ENCODE data around the gene ELAPOR1. TPM values are rescaled to one million over a fixed set of nuclear protein-coding genes. Genes with fewer than 3 reads are reported as not detected.

Gene ELAPOR1
- total RNA-seq, 1 donor from 2014 or later = 0.30 TPM

DNA sequence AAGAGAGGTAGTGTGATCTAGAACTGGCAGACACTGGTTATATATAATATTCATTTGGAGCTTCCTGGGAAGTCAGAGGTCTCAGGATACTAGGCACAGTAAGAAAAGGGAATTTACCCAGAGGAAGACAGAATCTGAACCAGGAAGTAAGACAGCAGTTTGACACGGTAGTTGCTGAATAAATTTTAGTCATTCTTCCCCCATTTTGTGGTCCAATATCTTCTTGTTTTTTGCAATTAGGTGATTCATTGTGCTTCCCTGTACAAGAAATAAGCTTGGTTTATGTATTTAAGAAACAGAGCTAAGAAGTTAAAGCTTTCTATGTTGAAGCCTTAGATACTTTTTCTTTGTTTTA, 22.1 kb upstream of the ELAPOR1 start:
- DNase-seq (ENCODE audit: low spot score) = no peak
- intact Hi-C loops (cut with DNase I) = loop anchor here (5.0 to 10.0 kb wide), 2 partner anchors 130 to 267 kb away; partner anchors contain the start of gene CLCC1

DNA sequence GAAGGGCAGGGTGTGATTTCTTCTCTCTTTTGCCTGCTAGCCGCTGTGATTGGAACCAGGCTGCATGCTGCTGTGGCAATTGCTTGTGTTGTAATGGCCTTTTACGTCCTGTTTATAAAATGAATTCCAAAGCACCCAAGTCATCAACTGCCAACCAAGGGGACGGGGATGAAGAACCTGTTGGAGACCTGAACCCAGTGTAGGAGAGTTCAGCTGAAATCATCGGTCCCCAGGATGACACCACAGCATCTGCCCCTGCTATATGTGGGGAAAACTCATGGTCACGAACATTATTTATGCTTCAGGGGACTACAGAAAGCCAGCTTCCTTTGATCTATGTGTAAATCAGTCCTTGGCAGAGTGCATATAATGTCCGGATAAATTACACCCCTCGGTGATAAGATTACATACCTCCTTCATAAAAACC, 19.5 kb upstream of the ELAPOR1 start:
- intact Hi-C loops (cut with DNase I) = loop anchor here (5.0 to 10.0 kb wide), 2 partner anchors 132 to 270 kb away; partner anchors contain the start of gene CLCC1
- no peak for DNase-seq (ENCODE audit: low spot score)

DNA sequence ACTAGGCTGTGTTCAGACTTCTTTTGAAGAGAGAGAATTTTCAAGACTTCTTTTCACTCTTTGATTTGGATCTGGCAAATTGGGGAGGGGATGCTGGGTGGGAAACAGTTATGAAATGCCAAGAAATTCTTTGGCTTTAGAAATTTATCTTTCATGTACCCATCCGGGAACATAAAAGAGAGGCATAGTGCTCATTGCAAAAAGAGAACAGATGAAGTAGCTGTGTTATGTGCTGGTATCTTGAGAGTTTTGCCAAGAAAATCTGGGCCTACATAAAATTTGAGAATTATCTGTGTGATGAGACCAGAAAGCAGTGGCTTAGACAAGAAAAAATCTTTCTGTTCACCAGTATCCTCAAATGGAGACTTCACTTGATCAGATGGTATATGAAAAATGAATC, 19.0 kb upstream of the ELAPOR1 start:
- DNase-seq (ENCODE audit: low spot score) = no peak

DNA sequence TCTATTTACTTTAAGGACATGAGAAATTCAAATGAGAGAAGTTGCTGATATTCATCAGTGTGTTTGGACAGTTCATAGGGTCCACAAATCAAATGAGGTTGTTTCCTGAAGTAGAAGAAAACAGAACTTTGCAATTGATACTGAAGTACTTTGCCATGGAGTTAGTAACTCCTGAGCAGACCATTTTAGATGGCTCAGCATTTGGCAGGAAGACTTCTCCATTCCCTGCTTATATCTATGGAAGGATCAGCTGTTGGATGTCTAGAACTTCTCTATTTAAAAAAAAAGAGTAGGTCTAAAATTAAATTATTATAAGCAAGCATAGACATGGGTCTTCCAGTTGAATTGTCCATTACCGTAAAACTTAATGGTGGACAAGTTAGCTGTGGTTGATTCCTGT, 18.3 kb upstream of the ELAPOR1 start:
- no peak for DNase-seq (ENCODE audit: low spot score)
- intact Hi-C loops (cut with DNase I) = loop anchor here (10.0 kb wide), 1 partner anchor 271 kb away; no protein-coding TSS in a partner anchor

More for the DNA sequence above, 19.0 kb upstream of the ELAPOR1 start:
- intact Hi-C loops (cut with DNase I) = loop anchor here (5.0 to 10.0 kb wide), 2 partner anchors 133 to 270 kb away; partner anchors contain the start of gene CLCC1

DNA sequence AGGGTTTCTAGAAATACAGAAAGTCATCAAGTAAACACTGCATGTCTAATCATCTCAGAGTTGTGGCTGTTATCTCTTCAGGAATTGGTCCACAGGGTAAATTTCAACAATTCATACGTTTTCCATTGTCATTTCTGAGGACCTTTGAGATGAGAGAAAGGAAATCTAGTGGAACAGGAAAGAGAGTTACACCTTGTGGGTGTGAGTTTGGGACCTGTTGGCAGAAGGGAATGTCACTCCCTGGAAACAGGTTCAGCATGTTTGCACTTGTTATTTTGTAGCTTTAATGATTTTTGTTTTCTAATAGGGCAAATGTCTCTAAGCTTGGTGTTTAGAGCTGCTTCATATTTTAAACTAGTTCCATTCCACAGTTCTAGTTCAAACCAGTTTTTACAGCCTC, 17.8 kb upstream of the ELAPOR1 start:
- no peak for DNase-seq (ENCODE audit: low spot score)
- intact Hi-C loops (cut with DNase I) = loop anchor here (10.0 kb wide), 1 partner anchor 271 kb away; no protein-coding TSS in a partner anchor

DNA sequence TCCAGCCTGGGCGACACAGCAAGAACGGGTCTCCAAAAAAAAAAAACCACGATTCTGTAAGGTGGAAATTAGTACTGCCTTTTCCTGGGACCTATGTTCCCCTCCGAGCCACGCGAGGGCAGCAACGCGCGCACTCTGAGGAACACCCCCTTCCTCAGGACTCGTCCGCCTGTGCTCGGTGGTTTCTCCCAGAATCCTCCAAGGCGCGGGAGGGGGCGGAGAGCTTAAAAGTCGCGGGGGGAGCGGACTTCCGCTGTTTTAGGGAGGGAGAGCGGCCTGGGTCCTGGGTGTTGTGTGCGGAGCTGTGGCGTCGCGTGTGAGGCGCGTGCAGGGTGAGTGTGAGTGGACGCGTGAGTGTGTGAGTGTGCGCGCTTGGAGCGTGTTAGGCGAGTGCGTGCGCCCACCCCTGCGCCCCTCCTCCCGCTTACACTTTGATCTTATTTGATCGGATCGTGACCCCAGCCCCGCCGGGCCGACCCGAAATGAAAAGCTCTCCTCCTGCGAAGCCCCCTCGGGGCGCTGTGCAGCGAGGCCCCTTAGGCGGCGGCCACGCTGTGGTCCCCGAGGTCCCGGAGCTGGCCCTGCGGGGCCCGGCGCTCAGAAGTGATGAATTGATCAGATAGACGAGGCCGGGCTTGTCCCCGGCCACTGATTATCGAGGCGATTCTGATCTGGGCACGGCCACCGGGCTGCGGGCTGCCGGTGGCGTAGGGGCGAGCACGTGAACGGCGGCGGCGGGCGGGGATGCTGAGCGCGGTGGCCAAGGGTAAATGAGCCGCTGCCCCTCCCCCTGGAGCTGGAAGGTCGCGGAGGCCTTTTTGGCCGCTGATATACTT, 13.8 kb upstream of the ELAPOR1 start:
- peak; percentile 99 for DNase-seq (ENCODE audit: low spot score)
- intact Hi-C loops (cut with DNase I) = loop anchor here (1.0 to 10.0 kb wide), 5 partner anchors 10 to 275 kb away; partner anchors contain the start of genes SARS1, TAF13, TMEM167B and WDR47

DNA sequence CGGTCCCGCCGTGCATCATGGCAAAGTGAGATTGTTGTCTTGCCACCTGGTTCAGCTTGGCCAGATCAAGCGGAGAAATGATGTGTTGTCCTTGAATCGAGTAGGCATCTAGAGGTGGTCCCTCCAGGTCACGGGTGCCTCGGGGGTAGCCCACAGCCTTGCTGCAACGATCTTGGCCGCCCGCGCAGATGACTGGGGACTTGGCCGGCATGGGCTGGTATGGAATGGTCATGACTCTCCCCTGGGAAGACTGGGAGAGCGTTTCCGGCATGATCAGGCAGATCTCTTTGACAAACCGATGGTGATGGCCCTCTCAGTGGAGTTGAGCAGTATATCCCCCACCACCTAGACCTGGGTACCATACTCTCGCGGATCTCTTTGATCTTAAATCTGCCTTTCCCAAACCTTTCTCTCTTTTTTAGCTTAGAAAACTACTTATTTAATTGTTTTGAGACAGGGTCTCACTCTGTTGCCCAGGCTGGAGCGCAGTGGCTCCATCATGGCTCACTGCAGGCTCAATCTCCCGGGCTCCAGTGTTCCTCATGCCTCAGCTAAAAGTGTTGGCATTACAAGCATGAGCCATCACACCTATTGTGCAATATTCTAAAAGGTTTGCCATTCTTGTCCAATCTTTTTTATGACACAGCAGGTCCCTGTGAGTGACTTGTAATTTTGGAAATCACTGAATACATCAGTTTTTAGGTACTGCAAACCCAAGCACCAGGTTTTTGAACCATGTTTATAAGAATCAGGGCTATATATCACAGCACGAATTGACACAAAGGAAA, 9.4 kb upstream of the ELAPOR1 start:
- DNase-seq (ENCODE audit: low spot score) = no peak
- intact Hi-C loops (cut with DNase I) = loop anchor here (5.0 kb wide), 1 partner anchor 108 kb away; the partner anchor contains the start of gene SARS1

DNA sequence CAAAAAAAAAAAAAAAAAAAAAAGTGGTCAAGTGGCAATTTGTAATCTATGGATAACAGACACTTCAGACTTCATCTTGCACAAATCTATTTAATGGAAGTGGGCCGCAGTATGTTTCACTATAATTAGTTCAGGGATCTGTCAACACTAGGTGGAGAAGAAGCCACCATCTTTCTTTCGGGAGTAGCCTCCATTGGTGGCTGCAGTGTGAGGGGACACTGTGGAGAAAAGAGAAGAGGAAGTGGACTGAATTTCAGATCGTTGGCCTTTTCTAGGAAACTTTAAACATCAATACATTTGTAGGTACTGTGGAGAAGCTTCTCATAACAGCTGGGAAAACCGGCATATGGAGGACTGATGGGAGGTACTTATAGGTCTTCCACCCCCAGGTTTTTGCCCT, 8.0 kb upstream of the ELAPOR1 start:
- no peak for DNase-seq (ENCODE audit: low spot score)
- intact Hi-C loops (cut with DNase I) = no loop called here

DNA sequence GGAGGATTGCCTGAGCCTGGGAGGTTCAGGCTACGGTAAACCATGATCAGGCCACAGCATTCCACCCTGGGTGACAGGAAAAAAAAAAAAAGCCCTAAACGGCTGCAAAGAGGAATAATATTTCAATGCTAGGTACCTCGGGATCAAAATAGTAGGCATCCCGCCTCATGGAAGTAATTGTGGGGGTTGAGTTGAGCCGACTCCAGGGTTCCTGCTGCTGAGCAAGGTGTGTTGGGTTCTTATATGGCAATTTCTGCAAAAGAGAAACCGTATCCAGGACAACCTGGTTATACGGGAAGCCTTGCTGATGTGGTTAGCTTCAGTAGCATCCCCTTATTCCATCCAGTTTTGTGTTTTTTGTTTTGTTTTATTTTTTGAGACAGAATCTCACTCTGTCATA, 6.1 kb upstream of the ELAPOR1 start:
- intact Hi-C loops (cut with DNase I) = no loop called here
- DNase-seq (ENCODE audit: low spot score) = no peak

DNA sequence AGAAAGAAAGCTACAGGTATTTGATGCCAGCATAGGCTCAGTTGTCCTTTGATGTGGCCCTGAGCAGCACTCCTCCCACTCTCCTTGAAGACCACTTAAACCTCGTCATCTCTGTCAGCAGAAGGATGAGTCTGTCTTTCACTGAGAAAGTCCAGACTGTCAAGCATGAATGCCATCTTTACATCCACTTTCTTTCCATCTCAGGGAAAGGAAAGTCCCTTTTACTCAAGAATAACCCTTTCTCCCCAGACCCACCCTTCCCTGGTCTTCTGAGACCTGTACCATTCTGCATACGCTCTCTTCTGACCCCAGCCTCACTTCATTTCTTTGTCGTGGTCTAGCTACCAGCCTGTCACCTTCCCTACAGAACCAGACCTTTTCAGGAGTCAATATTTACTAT, 4.0 kb upstream of the ELAPOR1 start:
- intact Hi-C loops (cut with DNase I) = loop anchor here (5.0 kb wide), 1 partner anchor 148 kb away; the partner anchor contains the start of gene CLCC1
- no peak for DNase-seq (ENCODE audit: low spot score)

DNA sequence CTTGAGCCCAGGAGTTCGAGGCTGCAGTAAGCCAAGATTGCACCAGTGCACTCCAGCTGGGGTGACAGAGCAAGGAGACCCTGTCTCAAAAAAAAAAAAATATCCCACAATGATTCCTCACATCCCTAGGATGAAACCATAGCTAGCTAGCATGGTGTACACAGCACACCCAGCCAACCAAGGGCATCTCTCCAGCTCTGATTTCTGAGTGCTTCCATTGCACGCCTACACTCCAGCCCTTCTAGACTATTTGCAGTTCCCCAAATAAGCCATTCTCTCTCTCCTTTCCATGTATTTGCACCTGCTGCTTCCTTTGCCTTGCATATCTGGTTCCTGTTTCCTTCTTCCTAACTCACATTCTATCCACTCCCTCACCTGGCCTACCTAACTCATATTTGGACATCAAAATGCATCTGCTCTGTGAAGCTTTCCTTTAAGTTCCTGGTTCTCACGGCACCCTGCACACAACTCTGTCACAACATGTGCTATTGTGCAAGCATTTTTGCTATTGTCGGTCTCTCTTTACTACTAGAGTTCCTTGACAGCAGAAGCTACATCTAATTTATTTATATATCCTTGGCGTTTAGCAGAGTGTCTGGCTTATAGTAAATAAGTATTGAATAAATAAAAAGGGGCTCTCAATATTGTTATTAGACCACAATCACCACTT, 2.4 kb upstream of the ELAPOR1 start:
- intact Hi-C loops (cut with DNase I) = loop anchor here (5.0 kb wide), 1 partner anchor 149 kb away; the partner anchor contains the start of gene CLCC1
- DNase-seq (ENCODE audit: low spot score) = no peak

DNA sequence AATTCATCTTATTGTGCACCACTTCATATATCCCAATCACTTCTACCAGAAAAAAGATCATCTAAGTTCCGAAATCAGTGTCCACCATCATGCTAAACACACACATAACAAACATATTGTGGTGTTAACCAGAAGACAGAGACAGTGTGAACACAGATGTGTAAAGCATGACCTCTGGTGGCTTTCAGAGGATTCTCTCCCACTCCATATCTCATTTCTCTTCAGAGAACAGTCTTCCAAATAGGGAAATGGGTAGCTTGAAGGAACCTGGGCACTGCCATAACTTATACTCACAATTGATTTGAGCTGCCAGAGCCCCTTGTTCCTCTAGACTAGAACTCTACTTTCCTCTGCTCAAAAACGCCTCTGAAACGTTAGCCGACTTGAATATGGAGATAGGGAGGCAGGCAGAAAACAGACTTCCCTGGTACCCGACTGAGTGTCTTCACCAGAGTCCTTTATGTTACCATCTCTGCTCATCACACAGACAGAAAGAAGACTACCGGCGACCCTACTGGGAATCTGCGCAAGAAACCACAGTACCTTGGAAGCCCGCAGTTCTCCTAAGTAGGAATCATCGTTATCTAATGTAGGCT, 1.8 kb upstream of the ELAPOR1 start:
- intact Hi-C loops (cut with DNase I) = loop anchor here (5.0 kb wide), 1 partner anchor 150 kb away; the partner anchor contains the start of gene CLCC1
- DNase-seq (ENCODE audit: low spot score) = no peak

DNA sequence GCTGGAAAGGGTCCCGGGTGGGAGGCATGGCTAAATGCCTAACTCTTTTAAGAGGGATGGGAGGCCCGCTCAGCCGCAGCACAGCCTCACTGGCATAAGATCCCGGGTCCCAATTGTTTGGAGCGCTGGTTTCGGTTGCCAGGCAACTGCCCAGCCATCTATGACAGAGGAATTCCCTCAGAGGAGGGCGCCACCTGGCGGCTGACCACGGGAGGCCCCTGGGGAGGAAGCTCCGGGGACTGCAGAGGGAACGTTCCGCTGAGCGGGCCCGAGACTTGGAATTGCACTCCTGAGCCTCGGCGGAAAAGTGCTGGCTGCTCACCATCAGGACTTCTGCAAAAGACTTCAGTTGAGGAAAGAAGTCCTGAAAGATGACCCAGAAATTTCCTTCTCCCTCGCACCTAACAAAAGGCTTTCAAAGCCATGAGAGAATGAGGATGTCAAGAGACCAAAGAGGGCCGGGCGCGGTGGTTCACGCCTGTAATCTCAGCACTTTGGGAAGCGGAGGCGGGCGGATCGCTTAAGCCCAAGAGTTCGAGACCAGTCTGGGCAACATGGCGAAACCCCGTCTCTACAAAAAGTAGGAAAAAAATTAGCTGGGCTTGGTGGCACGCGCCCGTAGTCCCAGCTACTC, 1.1 kb upstream of the ELAPOR1 start:
- intact Hi-C loops (cut with DNase I) = loop anchor here (5.0 kb wide), 1 partner anchor 150 kb away; the partner anchor contains the start of gene CLCC1
- DNase-seq (ENCODE audit: low spot score) = peak; percentile 96

DNA sequence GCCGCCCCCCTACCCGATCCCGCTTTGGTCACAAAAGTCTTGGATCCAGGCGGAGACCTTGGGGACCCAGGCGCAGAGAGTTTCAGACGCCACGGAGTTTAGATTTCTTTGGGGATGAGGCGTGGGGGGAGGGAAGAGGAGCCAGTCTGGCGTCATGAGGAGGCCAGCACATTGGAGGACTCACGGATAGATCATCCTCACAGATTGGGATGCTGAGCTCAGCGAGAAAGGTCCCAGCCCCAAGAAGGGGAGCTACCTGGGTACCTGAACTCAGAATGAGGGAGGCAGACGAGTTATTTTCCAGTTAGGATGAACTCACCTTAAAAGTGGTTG, 393 bp downstream of the ELAPOR1 start:
- intact Hi-C loops (cut with DNase I) = loop anchor here (5.0 kb wide), 1 partner anchor 152 kb away; the partner anchor contains the start of gene CLCC1
- no peak for DNase-seq (ENCODE audit: low spot score)

DNA sequence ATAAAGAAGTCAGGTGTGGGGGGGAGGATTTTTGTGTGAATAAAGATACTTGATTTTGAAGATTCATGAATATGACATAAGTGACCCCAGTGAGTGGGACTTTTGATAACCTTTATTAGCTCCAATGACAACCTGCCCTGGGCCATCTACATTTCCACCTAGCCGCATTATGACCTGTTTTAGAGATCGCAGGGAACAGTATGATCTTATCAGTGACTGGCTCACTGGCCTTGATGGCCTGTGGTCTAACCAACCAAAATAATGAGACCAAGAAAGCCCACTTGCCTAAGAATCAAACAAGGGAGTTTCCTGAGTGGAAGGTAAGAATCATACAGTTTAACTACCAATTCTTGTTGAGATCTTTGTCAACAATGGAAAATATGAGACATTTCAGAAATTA, 1.8 kb downstream of the ELAPOR1 start:
- intact Hi-C loops (cut with DNase I) = no loop called here
- no peak for DNase-seq (ENCODE audit: low spot score)

DNA sequence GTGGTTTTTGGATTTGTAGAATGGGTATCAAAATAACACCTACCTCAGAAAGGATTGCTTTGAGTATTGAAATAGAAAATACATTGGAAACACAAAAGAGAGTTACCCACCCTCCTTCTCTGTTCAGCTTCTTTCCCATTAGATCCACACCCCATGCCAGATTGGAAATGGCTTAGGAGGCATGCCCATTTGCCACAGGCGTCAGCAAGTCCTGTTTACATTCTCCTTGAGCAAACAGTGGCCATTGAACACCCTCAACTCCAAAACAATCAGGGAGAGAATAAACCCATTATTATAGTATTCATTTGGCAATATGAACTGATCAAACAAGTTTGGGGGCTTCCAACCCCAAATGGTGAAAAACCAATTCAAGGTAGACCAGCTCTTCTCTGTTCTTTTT, 2.4 kb downstream of the ELAPOR1 start:
- intact Hi-C loops (cut with DNase I) = no loop called here
- DNase-seq (ENCODE audit: low spot score) = no peak

DNA sequence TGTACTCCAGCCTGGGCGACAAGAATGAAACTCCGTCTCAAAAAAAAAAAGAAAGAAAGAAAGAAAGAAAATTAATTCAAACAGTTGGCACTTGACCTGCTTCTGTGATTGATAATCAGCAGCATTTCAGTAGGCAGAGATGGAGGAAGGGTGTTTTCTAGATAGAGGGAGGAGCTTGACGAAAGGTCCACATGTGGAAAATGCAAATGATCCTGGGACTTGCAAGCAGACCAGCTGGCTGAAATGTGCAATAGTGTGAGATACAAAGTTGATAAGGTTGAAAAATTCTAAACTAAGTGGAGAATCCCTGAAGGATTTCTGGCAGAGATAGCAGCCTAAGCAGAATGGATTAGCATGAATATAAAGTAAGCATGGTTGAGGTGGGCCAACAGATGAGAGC, 4.2 kb downstream of the ELAPOR1 start:
- no peak for DNase-seq (ENCODE audit: low spot score)
- intact Hi-C loops (cut with DNase I) = no loop called here

DNA sequence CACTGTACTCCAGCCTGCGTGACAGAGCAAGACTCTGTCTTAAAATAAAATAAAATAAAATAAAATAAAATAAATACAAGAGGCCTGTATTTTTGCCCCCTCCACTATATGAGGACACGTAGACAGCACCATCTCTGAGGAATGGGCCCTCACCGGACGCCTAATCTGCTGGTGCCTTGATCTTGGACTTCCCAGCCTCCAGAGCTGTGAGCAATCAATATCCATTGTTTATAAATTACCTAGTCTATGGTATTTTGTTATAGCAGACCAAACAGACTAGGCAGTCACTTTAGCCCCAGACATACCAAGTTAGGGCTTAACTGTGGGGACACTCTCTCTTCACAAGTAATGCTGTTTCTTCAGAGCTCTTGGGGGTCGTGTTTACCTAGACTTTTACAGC, 6.4 kb downstream of the ELAPOR1 start:
- DNase-seq (ENCODE audit: low spot score) = no peak
- intact Hi-C loops (cut with DNase I) = no loop called here

DNA sequence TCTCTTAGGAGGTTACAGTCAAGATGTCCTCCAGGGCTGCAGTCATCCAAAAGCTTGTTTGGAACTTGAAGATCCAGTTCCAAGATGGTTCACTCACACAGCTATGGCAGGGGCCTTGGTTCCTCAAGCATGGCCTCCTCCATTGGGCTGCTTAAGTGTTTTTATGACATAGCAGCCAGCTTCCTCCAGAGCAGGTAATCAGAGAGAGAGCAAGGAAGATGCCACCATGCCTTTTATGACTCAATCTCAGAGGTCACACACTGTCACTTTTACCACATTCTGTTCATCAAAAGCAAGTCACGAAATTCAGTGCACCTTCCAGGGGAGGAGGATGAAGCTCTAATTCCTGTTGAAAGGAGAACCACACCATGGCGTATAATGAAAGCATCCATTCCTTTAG, 17.1 kb downstream of the ELAPOR1 start:
- DNase-seq (ENCODE audit: low spot score) = no peak
- intact Hi-C loops (cut with DNase I) = no loop called here

All from cardiac septum (tissue), 1 donor.